Stimulated activated CD4-positive, alpha-beta T cell treated with anti-CD3 and anti-CD28 coated beads, Interleukin-4, amount 100 ng/mL, for 4 hours (primary cell): ENCODE measurements around the gene SLC17A9.

Experiments
- DNase-seq, 2 experiments: peaks; one replicate each; pipeline ENCODE4 v3.0.0-alpha.2; 2020

SLC17A9 gene

DNA sequence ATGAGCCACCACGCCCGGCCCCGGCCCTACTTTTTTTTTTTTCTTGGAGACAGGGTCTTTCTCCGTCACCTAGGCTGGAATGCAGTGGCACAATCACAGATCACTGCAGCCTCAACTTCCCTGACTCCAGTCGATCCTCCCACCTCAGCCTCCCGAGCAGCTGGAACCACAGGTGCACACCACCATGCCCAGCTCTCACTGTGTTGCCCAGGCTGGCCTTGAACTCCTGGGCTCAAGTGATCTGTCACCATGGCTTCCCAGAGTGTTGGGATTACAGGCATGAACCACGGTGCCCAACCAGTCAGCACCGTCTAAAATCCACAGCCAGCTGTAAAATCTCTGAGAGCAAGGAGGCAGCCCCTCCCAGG, 17.4 kb downstream of the SLC17A9 start:
- no peak for DNase-seq

DNA sequence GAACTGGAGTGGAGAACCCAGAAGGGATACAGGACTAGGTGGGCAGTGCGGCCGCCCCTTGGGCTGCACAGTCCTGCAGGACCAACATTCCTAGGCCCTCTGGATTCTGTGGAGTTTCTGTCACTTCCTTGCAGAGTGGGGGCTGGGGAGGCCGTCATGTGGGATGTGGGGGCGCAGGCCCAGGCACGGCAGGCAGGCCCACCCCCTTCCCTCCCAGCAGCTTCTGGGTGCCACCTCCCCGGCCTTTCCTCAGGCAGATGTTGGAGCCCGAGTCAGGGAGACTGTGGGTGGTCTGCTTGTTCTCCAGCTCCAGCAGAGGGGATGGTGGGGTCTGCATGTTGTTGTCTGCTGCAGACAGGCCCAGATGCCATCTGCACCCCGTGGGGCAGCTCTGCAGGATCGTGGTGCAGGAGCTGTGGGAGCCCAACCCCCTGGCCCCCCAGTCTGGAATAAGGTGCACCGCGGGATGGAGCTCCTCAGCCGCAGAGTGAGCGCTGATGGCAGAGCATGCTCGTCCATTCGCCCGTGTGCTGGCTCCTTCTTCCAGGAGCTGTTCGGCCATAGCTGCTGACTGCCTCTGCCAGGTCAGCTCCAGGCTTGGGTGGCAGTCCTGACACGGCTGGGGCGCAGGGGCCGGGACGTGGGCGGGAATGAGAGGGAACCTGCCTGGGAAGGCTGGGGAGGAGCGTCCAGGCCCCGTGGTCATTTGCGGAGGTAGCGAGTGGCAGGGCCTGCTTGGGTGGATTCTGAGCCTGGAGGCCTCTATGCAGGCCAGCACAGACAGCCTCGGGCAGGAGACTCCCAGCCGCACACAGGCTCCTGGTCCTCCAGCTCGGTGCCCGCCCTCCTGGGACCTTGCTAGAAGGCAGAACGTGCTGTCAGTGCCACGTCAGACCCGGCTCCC, 18.1 kb downstream of the SLC17A9 start:
- no peak for DNase-seq

DNA sequence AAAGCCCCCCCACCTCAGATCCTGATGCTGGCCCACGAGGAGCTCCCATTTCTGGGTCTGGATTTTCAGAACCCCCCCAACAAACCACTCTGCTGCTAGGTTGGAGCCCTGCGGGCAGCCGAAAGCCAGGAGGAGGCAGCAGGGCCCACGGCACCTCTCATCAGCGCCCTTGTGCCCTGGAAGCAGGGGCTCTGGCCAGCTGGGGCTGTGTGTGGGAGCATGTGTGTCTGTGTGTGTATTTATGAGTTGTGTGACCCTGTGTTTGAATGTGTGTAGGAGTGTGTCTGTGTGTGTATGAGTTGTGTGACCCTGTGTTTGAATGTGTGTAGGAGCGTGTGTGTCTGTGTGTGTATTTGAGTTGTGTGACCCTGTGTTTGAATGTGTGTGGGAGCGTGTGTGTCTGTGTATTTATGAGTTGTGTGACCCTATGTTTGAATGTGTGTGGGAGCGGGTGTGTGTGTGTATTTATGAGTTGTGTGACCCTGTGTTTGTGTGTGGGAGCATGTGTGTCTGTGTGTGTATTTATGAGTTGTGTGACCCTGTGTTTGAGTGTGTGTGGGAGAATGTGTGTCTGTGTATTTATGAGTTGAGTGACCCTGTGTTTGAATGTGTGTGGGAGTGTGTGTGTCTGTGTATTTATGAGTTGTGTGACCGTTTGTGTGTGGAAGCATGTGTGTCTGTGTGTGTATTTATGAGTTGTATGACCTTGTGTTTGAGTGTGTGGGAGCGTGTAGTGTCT, 18.9 kb downstream of the SLC17A9 start:
- no peak for DNase-seq

GRCh38 chr20:62971950-62972844, 19.7 kb downstream of the SLC17A9 start:
- DNase-seq, result peak; percentile 81 to 83

- DNase-seq, result no peak
These were observed 20.6 kb downstream of the SLC17A9 start for GRCh38 chr20:62972845-62973745.

DNA sequence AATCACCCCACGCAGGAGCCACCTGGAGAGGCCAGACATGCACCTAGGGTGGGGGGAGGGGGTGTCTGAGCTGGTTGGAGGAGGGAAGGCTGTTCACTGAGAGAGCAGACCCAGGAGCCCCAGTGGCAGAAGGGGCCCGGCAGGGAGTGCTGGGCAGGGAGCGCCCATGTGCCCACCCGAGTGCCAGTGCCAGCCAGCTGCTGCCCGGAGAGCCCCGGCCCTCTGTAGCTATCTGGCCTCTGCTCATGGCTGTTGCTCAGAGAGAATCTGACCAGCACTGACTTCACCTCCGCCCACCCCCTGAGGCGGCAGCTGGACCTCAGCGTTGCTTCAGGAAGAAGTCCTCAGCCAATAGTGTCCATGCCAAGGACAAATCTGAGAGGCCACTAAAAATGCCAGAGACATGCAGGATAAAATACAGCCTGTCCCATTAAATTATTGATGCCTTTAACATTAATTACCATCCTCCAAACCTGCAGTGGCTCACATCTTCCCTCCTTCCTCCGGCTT, 22.8 kb downstream of the SLC17A9 start:
- DNase-seq, result no peak

DNA sequence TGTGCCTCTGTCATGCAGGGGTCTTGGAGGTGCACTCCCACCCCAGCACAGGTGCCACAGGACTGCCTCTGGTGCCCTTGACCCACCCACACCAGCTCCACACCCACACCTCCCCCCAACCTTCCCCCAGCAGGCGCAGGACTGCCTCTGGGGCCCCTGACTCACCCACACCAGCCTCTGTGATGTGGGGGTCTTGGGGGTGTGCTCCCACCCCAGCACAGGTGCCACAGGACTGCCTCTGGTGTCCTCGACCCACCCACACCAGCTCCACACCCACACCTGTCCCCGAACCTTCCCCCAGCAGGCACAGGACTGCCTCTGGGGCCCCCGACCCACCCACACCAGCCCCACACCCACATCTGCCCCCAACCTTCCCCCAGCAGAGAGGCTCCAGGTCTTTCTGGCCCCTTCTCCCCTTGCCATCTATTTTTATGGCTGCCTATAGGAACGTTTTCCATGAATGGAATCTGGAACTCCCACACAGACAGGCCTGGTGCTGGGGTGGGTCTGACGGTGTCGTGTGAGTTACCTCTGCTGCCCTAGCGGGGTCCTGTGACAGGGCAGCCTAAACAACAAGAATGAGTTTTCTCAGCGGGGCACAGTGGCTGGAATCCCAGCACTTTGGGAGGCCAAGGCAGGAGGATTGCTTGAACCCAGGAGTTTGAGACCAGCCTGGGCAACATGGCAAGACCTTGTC, 23.5 kb downstream of the SLC17A9 start:
- DNase-seq, result no peak

- no peak for DNase-seq
These were observed 24.4 kb downstream of the SLC17A9 start for GRCh38 chr20:62976886-62977285.

DNA sequence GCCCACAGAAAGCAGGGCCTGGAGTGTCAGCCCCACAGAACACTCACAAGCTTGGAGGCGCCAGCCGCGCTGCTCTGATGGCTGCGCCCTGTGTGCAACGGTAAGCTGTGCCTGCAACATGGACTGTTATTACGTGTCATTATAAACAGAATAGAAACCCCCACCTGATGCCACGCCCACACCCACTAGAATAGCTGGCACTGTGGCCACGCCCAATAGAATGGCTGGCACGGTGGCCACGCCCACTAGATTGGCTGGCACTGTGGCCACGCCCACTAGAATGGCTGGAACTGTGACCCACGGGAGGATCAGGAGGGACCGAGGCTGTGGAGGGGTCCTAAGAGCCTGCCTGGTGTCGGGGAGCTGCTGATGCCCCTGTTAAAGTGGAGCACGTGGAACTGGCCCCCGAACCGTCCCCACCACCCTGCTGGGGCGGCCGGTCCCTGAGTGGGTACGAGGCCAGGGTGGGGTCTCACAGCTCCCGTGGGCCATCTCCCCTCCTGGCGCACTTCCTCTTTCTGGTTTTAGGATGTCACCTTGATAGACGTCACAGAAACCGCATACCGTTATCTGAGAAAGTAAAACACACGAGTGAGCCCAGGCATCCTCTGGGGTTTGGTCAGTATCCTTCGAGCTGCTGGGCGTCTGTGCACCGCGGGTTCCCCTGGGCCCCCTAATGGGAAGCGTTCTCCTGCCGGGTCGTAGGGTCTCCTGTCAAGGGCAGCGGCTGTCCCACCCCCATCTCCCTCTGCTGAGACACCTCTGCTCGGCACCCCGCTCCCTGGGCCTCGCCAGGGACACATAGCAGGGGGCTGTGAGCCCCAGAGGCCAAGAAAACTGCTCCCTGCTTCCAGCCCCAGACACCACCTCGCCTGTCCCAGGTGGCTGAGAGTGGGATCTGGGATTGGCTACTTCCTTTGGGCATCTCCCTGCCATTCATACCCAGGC, 25.4 kb downstream of the SLC17A9 start:
- peak; percentile 70 to 86 for DNase-seq

DNA sequence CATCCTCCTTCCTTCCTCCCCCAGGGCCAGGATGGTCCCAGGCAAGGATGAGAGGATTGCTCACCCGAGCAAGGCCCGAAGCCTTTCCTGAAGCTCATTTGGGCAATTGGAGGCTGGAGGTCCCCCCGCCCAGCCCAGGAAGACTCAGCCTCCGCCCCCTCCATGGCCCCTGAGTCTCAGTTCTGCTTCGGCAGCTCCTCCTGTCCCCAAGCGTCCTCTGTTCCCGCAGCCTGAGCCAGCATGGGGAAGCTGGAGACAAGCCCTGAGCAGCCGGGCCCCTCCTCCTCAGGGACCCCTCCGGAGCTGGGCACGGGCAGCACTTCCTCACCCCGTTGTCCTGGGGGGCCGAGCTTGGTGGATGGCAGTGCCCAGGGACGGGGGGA, 26.0 kb downstream of the SLC17A9 start:
- DNase-seq, result no peak

- no peak for DNase-seq
These were observed 26.8 kb downstream of the SLC17A9 start for GRCh38 chr20:62979310-62979709.

GRCh38 chr20:62979876-62980373, 27.4 kb downstream of the SLC17A9 start:
- DNase-seq, result no peak

- no peak for DNase-seq
These were observed 28.0 kb downstream of the SLC17A9 start for GRCh38 chr20:62980380-62980960.

DNA sequence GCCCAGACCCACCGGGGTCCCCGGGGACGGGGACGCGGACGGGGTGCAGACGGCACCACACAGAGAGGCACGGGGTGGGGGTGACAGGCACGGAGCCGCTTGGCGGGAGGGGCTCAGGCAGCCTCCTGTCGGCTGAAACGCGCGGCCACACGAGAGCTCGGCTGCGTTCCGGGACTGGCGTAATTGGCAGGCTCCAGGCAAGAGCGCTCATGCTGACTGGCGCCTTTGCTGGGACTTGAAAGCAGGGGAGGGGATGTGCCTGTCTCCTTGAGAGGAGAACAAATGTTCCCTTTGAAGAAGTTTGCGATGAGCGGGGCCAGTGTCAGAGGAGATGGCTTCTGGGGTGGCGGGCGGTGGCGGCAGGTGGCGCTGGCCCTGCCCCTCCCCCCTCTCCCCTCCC, 28.5 kb downstream of the SLC17A9 start:
- peak in 1 of 2 experiments; percentile 31 for DNase-seq

DNA sequence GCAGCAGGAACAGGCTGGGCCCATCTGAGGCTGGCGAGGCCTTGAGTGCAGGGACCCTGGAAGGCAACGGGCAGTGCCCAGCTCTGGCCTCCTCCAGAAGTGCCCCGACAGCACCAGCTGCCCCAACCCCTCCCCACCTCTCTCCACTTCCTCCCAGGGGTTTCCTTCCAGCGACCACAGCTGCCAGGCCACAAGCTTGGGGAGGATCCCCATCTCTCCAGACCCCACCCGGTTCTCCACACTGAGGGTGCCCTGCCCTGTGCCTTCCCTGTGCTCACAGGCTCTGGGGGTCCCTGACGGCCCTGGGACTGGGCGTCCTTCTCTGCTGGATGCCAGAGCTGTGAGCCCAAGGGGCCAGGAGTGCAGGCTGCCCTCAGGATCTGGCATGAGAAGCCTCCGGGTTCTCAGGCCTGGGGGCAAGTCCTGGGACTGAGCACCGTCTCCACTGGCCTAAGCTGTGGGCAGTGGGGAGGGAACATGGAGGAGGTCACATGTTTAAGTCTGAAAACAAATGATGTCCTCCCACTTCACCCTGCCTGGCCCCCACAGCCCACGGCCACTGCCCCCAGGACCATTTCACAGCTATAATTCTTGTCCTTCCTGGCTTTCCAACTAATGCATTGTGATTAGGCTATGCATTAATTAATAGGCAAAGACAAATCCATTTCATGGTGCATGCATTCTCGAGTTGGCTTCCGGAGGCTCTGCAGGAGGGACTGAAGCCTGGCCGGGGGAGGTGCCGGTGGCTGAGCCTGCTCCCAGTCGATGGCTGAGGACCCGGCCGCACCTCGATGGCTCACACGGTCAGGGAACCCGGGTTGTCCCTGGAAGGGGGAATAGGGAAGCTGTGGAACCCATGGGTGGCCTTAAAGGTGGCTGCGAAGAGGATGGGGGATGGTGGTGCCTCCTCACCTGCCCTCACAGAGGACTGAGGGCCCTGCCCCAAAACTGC, 29.9 kb downstream of the SLC17A9 start:
- DNase-seq, result no peak

DNA sequence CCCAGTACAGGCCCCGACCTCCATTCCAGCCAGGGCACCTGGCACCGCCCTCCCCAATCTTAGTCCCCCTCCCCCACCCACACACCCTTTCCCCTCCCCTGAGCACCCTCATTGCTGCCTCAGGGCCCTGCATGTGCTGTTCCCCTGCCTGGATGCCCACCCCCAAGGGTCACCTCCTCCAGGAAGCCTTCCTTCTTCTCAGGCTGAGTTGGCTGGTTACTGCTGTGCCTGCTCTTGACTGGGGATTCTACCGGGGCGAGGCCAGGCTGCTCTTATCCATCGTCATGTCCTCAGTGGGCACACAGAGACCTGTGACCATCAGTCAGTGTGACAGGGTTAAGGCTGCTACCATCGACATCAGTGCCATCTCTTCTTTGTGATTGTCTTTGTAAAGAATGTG, 30.7 kb downstream of the SLC17A9 start:
- no peak for DNase-seq

DNA sequence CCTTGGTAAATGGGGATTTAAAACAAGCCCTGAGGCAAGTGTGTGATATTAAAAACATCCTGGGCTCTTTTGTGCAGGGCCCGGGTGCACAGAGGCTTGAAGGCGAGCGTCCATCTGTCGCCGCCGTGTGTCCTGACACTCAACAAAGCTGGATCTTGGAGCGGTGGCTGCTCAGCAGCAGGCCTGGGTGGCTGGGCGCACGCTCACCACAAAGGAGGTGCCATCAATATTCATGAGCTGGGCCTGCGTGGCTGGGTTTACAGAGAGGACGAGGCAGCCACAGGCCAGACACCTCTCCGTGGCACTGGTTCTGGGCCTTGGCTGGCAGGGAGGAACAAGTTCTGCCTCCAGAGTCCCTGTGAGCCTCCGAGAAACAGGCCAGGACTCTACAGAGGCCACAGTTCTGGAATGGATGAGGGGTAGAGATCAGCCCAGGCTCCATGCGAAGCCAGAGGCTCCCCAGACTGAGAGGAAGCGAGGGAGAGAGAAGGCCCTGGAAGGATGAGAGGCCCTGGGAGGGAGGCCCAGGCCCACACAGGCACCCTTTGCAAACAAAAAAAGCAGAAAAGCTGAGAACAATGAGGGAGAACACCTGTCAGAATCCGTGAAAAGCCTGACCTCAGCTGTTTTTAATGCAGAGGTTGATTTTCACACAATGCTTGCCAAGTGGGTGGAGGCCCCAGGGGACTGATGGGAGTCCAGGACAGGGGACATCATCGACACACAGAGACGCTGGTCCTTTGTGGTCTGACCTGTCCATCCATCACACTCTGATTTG, 32.3 kb downstream of the SLC17A9 start:
- no peak for DNase-seq

- no peak for DNase-seq
These were observed 32.9 kb downstream of the SLC17A9 start for GRCh38 chr20:62985444-62985778.
